Fibroblast of skin of left quadriceps (primary cell): Measurements from ENCODE around the gene CADM1.
A peak's percentile ranks its signal among the peaks of the same experiment; 100 is the strongest.

Experiments
- DNase-seq, 2 experiments: peaks; one replicate each; pipeline ENCODE4 v3.0.0-alpha.2; 2013; ENCODE audit warnings: low read depth in 2 of 2

CADM1 gene

GRCh38 chr11:115182282-115182955 is 321.8 kb downstream of the CADM1 start:
- no peak for DNase-seq

GRCh38 chr11:115181538-115181937 is 322.7 kb downstream of the CADM1 start:
- DNase-seq: no peak

- no peak for DNase-seq
Measured at GRCh38 chr11:115180272-115180671, 323.9 kb downstream of the CADM1 start.

GRCh38 chr11:115179636-115180035 is 324.6 kb downstream of the CADM1 start:
- peak; percentile 61 to 65 for DNase-seq

- DNase-seq: no peak
Measured at GRCh38 chr11:115178705-115179104, 325.5 kb downstream of the CADM1 start.

GRCh38 chr11:115173136-115173535 is 331.1 kb downstream of the CADM1 start:
- no peak for DNase-seq

GRCh38 chr11:115170133-115170815 is 333.9 kb downstream of the CADM1 start:
- DNase-seq: no peak

GRCh38 chr11:115169251-115169650 is 335.0 kb downstream of the CADM1 start:
- no peak for DNase-seq

- no peak for DNase-seq
Measured at GRCh38 chr11:115168686-115169085, 335.5 kb downstream of the CADM1 start.

GRCh38 chr11:115168229-115168671 is 336.0 kb downstream of the CADM1 start:
- no peak for DNase-seq

GRCh38 chr11:115167456-115167855 is 336.8 kb downstream of the CADM1 start:
- no peak for DNase-seq

- DNase-seq: no peak
Measured at GRCh38 chr11:115166820-115167219, 337.4 kb downstream of the CADM1 start.

GRCh38 chr11:115164774-115165173 is 339.4 kb downstream of the CADM1 start:
- DNase-seq: no peak

- DNase-seq: no peak
Measured at GRCh38 chr11:115162919-115163318, 341.3 kb downstream of the CADM1 start.

GRCh38 chr11:115161876-115162275 is 342.3 kb downstream of the CADM1 start:
- DNase-seq: no peak

GRCh38 chr11:115159207-115159606 is 345.0 kb downstream of the CADM1 start:
- DNase-seq: no peak

- DNase-seq: no peak
Measured at GRCh38 chr11:115158053-115158452, 346.2 kb downstream of the CADM1 start.

- DNase-seq: no peak
Measured at GRCh38 chr11:115157247-115157646, 347.0 kb downstream of the CADM1 start.

- DNase-seq: no peak
Measured at GRCh38 chr11:115155978-115156377, 348.2 kb downstream of the CADM1 start.

GRCh38 chr11:115155320-115155719 is 348.9 kb downstream of the CADM1 start:
- DNase-seq: no peak

- no peak for DNase-seq
Measured at GRCh38 chr11:115154355-115154736, 349.9 kb downstream of the CADM1 start.

- DNase-seq: no peak
Measured at GRCh38 chr11:115153731-115154354, 350.4 kb downstream of the CADM1 start.

- peak in 1 of 2 experiments; percentile 9 for DNase-seq
Measured at GRCh38 chr11:115153135-115153534, 351.1 kb downstream of the CADM1 start.
